ENCODE results near the gene NTN1.
"Not testable (repeated sequence)": the region's sequence is repeated elsewhere in the genome, so short reads cannot be mapped to it uniquely, and the experiment has no call there.

Gene NTN1

GRCh38 chr17:9090641-9091096 is 69.4 kb downstream of the NTN1 start:
- no peak for DNase-seq

GRCh38 chr17:9094193-9094592 is 72.9 kb downstream of the NTN1 start:
- no peak for DNase-seq

- DNase-seq = no peak
These were observed 74.1 kb downstream of the NTN1 start for GRCh38 chr17:9095390-9095789.

GRCh38 chr17:9098242-9098825 is 77.0 kb downstream of the NTN1 start:
- no peak for DNase-seq

- no peak for DNase-seq
These were observed 80.0 kb downstream of the NTN1 start for GRCh38 chr17:9101356-9101755.

GRCh38 chr17:9103193-9103592 is 81.9 kb downstream of the NTN1 start:
- DNase-seq = not testable (repeated sequence)

- no peak for DNase-seq
These were observed 83.2 kb downstream of the NTN1 start for GRCh38 chr17:9104370-9105041.

- no peak for DNase-seq
These were observed 84.0 kb downstream of the NTN1 start for GRCh38 chr17:9105068-9105868.

- not testable (repeated sequence) for DNase-seq
These were observed 85.0 kb downstream of the NTN1 start for GRCh38 chr17:9106278-9106677.

GRCh38 chr17:9107527-9107926 is 86.2 kb downstream of the NTN1 start:
- DNase-seq = no peak

GRCh38 chr17:9108146-9108545 is 86.8 kb downstream of the NTN1 start:
- DNase-seq = no peak

GRCh38 chr17:9109933-9110332 is 88.6 kb downstream of the NTN1 start:
- DNase-seq = no peak

GRCh38 chr17:9110501-9110900 is 89.2 kb downstream of the NTN1 start:
- DNase-seq = no peak

GRCh38 chr17:9115214-9116191 is 94.2 kb downstream of the NTN1 start:
- no peak for DNase-seq

GRCh38 chr17:9116311-9116835 is 95.1 kb downstream of the NTN1 start:
- no peak for DNase-seq

- DNase-seq = no peak
These were observed 95.7 kb downstream of the NTN1 start for GRCh38 chr17:9116861-9117568.

GRCh38 chr17:9120471-9120870 is 99.2 kb downstream of the NTN1 start:
- DNase-seq = no peak

GRCh38 chr17:9121186-9121820 is 100.0 kb downstream of the NTN1 start:
- no peak for DNase-seq

- no peak for DNase-seq
These were observed 102.6 kb downstream of the NTN1 start for GRCh38 chr17:9123594-9124553.

GRCh38 chr17:9124554-9124935 is 103.2 kb downstream of the NTN1 start:
- no peak for DNase-seq

Data from NCI-H2107 (cell line).